Thyroid gland (tissue), 4 donors: ENCODE data around the gene CCSER1.

Experiments used
- POLR2A ChIP-seq, 2 donors: fragments of 450-650 bp; IDR thresholded peaks; one replicate each; pipeline ENCODE4 v1.6.1; 2017; ENCODE audit warnings: antibody characterized with exemption in 2 of 2, mild to moderate bottlenecking in 2 of 2, moderate library complexity in 1 of 2
- TF ChIP-seq, protein P1 (sequence below), 6 experiments: fragments of 200-600 bp in 3 of 6; fragments of 450-650 bp in 3 of 6; sonication (generic) in 3 of 6; IDR thresholded peaks; one replicate each; pipeline ENCODE4 v1.5.1; 2016 to 2019; ENCODE audit warnings: antibody characterized with exemption in 6 of 6, mild to moderate bottlenecking in 2 of 6, inconsistent platforms in 1 of 6, moderate library complexity in 1 of 6

DNA sequence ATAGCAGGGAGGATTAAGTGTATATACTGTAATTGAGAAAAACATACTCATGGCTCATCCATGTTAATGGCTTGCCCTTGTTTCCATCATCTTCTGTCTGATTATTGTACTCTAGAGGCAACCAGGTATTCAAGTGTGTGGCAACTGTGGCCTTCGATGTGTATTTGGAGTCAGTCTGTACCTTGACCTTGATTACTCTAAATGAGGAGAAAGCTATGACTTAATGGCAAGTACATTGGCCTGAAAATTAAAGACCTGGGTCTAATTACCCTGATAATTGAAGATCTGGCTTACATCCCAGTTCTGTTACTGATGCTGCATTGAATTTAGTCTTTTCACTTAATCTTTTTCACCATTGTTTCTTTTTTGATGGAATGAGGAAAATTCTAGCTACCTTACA lies 409.2 kb downstream of the CCSER1 start:
- TF ChIP-seq, protein P1, sequence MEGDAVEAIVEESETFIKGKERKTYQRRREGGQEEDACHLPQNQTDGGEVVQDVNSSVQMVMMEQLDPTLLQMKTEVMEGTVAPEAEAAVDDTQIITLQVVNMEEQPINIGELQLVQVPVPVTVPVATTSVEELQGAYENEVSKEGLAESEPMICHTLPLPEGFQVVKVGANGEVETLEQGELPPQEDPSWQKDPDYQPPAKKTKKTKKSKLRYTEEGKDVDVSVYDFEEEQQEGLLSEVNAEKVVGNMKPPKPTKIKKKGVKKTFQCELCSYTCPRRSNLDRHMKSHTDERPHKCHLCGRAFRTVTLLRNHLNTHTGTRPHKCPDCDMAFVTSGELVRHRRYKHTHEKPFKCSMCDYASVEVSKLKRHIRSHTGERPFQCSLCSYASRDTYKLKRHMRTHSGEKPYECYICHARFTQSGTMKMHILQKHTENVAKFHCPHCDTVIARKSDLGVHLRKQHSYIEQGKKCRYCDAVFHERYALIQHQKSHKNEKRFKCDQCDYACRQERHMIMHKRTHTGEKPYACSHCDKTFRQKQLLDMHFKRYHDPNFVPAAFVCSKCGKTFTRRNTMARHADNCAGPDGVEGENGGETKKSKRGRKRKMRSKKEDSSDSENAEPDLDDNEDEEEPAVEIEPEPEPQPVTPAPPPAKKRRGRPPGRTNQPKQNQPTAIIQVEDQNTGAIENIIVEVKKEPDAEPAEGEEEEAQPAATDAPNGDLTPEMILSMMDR (IDR thresholded peaks at IDR 0.05) = no peak
- TF ChIP-seq POLR2A (IDR thresholded peaks at IDR 0.05) = no peak
